Tibial nerve (tissue), 4 donors: ENCODE data around the gene MAP2K6. TPM values are rescaled to one million over a fixed set of nuclear protein-coding genes. Genes with fewer than 3 reads are reported as not detected.

Experiments used
- DNase-seq, 2 donors: peaks; one replicate each; pipeline ENCODE4 v3.0.0-alpha.2; 2019; ENCODE audit warnings: low spot score in 2 of 2
- H3K27ac ChIP-seq, 4 donors: fragments of 200-600 bp; sonication (generic) in 3 of 4; one replicate each; pipeline ENCODE4 v1.5.1; 2017 to 2019; ENCODE audit warnings: mild to moderate bottlenecking in 1 of 4
- H3K27me3 ChIP-seq, 2 donors: fragments of 200-600 bp; sonication (generic) in 1 of 2; one replicate each; pipeline versions ENCODE4 v1.5.1 to v1.6.0; 2017 to 2019
- H3K36me3 ChIP-seq, 3 donors: fragments of 200-600 bp; sonication (generic); one replicate each; pipeline ENCODE4 v1.5.1; 2018 to 2019
- H3K4me1 ChIP-seq, 4 donors: fragments of 200-600 bp; sonication (generic) in 3 of 4; one replicate each; pipeline ENCODE4 v1.5.1; 2017 to 2019
- H3K4me3 ChIP-seq, 4 donors: fragments of 200-600 bp; sonication (generic) in 3 of 4; one replicate each; pipeline ENCODE4 v1.5.1; 2017 to 2019; ENCODE audit warnings: mild to moderate bottlenecking in 1 of 4, moderate library complexity in 1 of 4
- H3K9me3 ChIP-seq, 4 donors: fragments of 200-600 bp; sonication (generic) in 3 of 4; one replicate each; pipeline ENCODE4 v1.5.1; 2017 to 2019
- CTCF ChIP-seq, 5 experiments: fragments of 200-600 bp in 3 of 5; fragments of 450-650 bp in 2 of 5; sonication (generic) in 3 of 5; IDR thresholded peaks; one replicate each; pipeline ENCODE4 v1.5.1; 2016 to 2019; ENCODE audit warnings: antibody characterized with exemption in 5 of 5, mild to moderate bottlenecking in 3 of 5, moderate library complexity in 2 of 5
- EP300 ChIP-seq, 2 donors: sonication (generic); formaldehyde crosslinking; IDR thresholded peaks; one replicate each; pipeline ENCODE4 v1.6.1; 2017; ENCODE audit warnings: antibody characterized with exemption in 2 of 2, mild to moderate bottlenecking in 1 of 2
- POLR2A ChIP-seq, 2 donors: fragments of 450-650 bp; IDR thresholded peaks; one replicate each; pipeline ENCODE4 v1.6.1; 2017; ENCODE audit warnings: antibody characterized with exemption in 2 of 2, mild to moderate bottlenecking in 2 of 2, moderate library complexity in 2 of 2
- WGBS, 2 donors: methylation state at CpG; one replicate each; pipeline ENCODE4 v1.1.5; 2018; 5-methylcytosine and 5-hydroxymethylcytosine counted together
- total RNA-seq, 4 donors: library from RNA; depleted of rRNA; stranded (reverse); fragments of >200 nt; gene quantifications; one replicate each; pipeline ENCODE4 v1.1.0, GENCODE V29; 2016

Gene MAP2K6
- total RNA-seq, 4 donors from 2014 or later = 9.8 to 30.3 (median 22.8) TPM

GRCh38 chr17:69406941-69407340 lies 7.6 kb upstream of the MAP2K6 start:
- H3K9me3 ChIP-seq = no peaks in the 10 kb centered on the region
- no peaks in the 10 kb centered on the region for H3K36me3 ChIP-seq
- H3K27ac ChIP-seq = no peak overlapping the region
- TF ChIP-seq CTCF (IDR thresholded peaks at IDR 0.05) (no peak), POLR2A (IDR thresholded peaks at IDR 0.05) (no peak), EP300 (IDR thresholded peaks at IDR 0.05) (no peak)
- DNase-seq = no peak
- H3K4me1 ChIP-seq = no peaks in the 10 kb centered on the region
- peaks cover 0 to 2% of the 10 kb centered on the region in 2 donors for H3K27me3 ChIP-seq
- no peak overlapping the region for H3K4me3 ChIP-seq

GRCh38 chr17:69407759-69408158 lies 6.7 kb upstream of the MAP2K6 start:
- Histone ChIP-seq H3K9me3 (no peaks in the 10 kb centered on the region), H3K27me3 (peaks cover 0 to 2% of the 10 kb centered on the region in 2 donors), H3K27ac (no peak overlapping the region), H3K4me3 (no peak overlapping the region), H3K36me3 (no peaks in the 10 kb centered on the region), H3K4me1 (no peaks in the 10 kb centered on the region)
- no peak for DNase-seq
- no peak for TF ChIP-seq CTCF (IDR thresholded peaks at IDR 0.05)
- no peak for TF ChIP-seq EP300 (IDR thresholded peaks at IDR 0.05)
- no peak for TF ChIP-seq POLR2A (IDR thresholded peaks at IDR 0.05)
- WGBS, 2 donors = 100% methylated on average over 1 of the region's 1 CpG

- Histone ChIP-seq H3K9me3 (no peaks in the 10 kb centered on the region), H3K4me3 (no peak overlapping the region), H3K27me3 (no peaks in the 10 kb centered on the region), H3K4me1 (peaks cover 0 to 10% (median 7%) of the 10 kb centered on the region in 4 donors), H3K27ac (no peak overlapping the region), H3K36me3 (no peaks in the 10 kb centered on the region)
- TF ChIP-seq CTCF (IDR thresholded peaks at IDR 0.05) = no peak
- no peak for TF ChIP-seq EP300 (IDR thresholded peaks at IDR 0.05)
- no peak for TF ChIP-seq POLR2A (IDR thresholded peaks at IDR 0.05)
- WGBS, 2 donors = 94 to 96% methylated on average over 2 of the region's 2 CpGs
- no peak for DNase-seq
Measured at GRCh38 chr17:69410671-69411070, 3.8 kb upstream of the MAP2K6 start.

- Histone ChIP-seq H3K4me3 (no peak overlapping the region), H3K9me3 (no peaks in the 10 kb centered on the region), H3K27me3 (no peaks in the 10 kb centered on the region), H3K36me3 (no peaks in the 10 kb centered on the region), H3K4me1 (peaks cover 0 to 21% (median 13%) of the 10 kb centered on the region in 4 donors), H3K27ac (no peak overlapping the region)
- no peak for TF ChIP-seq CTCF (IDR thresholded peaks at IDR 0.05)
- no peak for TF ChIP-seq EP300 (IDR thresholded peaks at IDR 0.05)
- TF ChIP-seq POLR2A (IDR thresholded peaks at IDR 0.05) = no peak
- DNase-seq = no peak
- 70 to 78% methylated on average over 4 of the region's 4 CpGs for WGBS, 2 donors
Measured at GRCh38 chr17:69411766-69412165, 2.7 kb upstream of the MAP2K6 start.

- Histone ChIP-seq H3K27ac (no peak overlapping the region), H3K4me1 (peaks cover 0 to 26% (median 13%) of the 10 kb centered on the region in 4 donors), H3K4me3 (no peak overlapping the region), H3K27me3 (no peaks in the 10 kb centered on the region), H3K9me3 (no peaks in the 10 kb centered on the region), H3K36me3 (no peaks in the 10 kb centered on the region)
- no peak for DNase-seq
- 78 to 81% methylated on average over 4 of the region's 4 CpGs for WGBS, 2 donors
- TF ChIP-seq EP300 (IDR thresholded peaks at IDR 0.05) (no peak), CTCF (IDR thresholded peaks at IDR 0.05) (no peak), POLR2A (IDR thresholded peaks at IDR 0.05) (no peak)
Measured at GRCh38 chr17:69412251-69412671, 2.2 kb upstream of the MAP2K6 start.
